Gastrocnemius medialis (tissue), 4 donors: ENCODE results near the gene KRTAP12-4. TPM values are rescaled to one million over a fixed set of nuclear protein-coding genes. Genes with fewer than 3 reads are reported as not detected.

Experiments used
- ATAC-seq, 2 donors: fragments of 150-250 bp; one replicate each; pipeline ENCODE4 v1.9.1; 2016
- DNase-seq, 2 donors: peaks; one replicate each; pipeline ENCODE4 v3.0.0-alpha.2; 2019
- H3K27ac ChIP-seq, 4 donors: fragments of 200-600 bp; sonication (generic); 1 replicate in 1 of 4; 2 replicates in 3 of 4; pipeline ENCODE4 v1.5.1; 2016 to 2018; ENCODE audit warnings: mild to moderate bottlenecking in 2 of 4, moderate library complexity in 1 of 4
- H3K27me3 ChIP-seq, 3 donors: fragments of 200-600 bp; sonication (generic) in 2 of 3; 1 replicate in 1 of 3; 2 replicates in 2 of 3; pipeline versions ENCODE4 v1.5.1 to v1.6.0; 2016 to 2019; ENCODE audit warnings: mild to moderate bottlenecking in 1 of 3, moderate library complexity in 1 of 3
- H3K36me3 ChIP-seq, 2 donors: fragments of 200-600 bp; sonication (generic) in 1 of 2; one replicate each; pipeline ENCODE4 v1.5.1; 2017 to 2018
- H3K4me1 ChIP-seq, 2 donors: fragments of 200-600 bp; sonication (generic) in 1 of 2; one replicate each; pipeline ENCODE4 v1.5.1; 2016 to 2017; ENCODE audit warnings: mild to moderate bottlenecking in 2 of 2
- H3K4me3 ChIP-seq, 4 donors: fragments of 200-600 bp; sonication (generic) in 3 of 4; 1 replicate in 1 of 4; 2 replicates in 3 of 4; pipeline ENCODE4 v1.5.1; 2016 to 2019; ENCODE audit warnings: mild to moderate bottlenecking in 2 of 4
- H3K9me3 ChIP-seq, 3 donors: fragments of 200-600 bp; sonication (generic) in 2 of 3; 1 replicate in 1 of 3; 2 replicates in 2 of 3; pipeline ENCODE4 v1.5.1; 2016 to 2019
- POLR2A ChIP-seq, 2 donors: fragments of 450-650 bp; IDR thresholded peaks; one replicate each; pipeline ENCODE4 v1.6.1; 2017; ENCODE audit warnings: antibody characterized with exemption in 2 of 2, mild to moderate bottlenecking in 2 of 2, moderate library complexity in 2 of 2
- in situ Hi-C, 4 donors: fragments of 200-750 bp; cut with MboI; loops; one replicate each; pipeline versions ENCODE4 v1.15.0 to v1.8.0; 2017; ENCODE audit warnings: low sequenced_read_pairs in 4 of 4
- intact Hi-C: fragments of 100-400 bp; cut with DNase I; formaldehyde crosslinking; loops from one replicate; pipeline ENCODE4 v1.15.1; 2023; ENCODE audit warnings: low total_unique reads
- total RNA-seq, 4 donors: library from RNA; depleted of rRNA; stranded (reverse); fragments of >200 nt; gene quantifications; one replicate each; pipeline versions ENCODE4 v1.1.0 to v1.2.3, GENCODE V29; 2016
- TF ChIP-seq, protein P1 (sequence below), 5 experiments: fragments of 450-650 bp in 3 of 5; fragments of 200-600 bp in 2 of 5; sonication (generic) in 2 of 5; IDR thresholded peaks in 4 of 5; conservative IDR thresholded peaks in 1 of 5; 1 replicate in 4 of 5; 2 replicates in 1 of 5; pipeline ENCODE4 v1.5.1; 2016 to 2019; ENCODE audit warnings: antibody characterized with exemption in 5 of 5, mild to moderate bottlenecking in 3 of 5, moderate library complexity in 3 of 5

The KRTAP12-4 gene, protein sequence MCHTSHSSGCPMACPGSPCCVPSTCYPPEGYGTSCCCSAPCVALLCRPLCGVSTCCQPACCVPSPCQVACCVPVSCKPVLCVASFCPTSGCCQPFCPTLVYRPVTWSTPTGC
- not detected for total RNA-seq

DNA sequence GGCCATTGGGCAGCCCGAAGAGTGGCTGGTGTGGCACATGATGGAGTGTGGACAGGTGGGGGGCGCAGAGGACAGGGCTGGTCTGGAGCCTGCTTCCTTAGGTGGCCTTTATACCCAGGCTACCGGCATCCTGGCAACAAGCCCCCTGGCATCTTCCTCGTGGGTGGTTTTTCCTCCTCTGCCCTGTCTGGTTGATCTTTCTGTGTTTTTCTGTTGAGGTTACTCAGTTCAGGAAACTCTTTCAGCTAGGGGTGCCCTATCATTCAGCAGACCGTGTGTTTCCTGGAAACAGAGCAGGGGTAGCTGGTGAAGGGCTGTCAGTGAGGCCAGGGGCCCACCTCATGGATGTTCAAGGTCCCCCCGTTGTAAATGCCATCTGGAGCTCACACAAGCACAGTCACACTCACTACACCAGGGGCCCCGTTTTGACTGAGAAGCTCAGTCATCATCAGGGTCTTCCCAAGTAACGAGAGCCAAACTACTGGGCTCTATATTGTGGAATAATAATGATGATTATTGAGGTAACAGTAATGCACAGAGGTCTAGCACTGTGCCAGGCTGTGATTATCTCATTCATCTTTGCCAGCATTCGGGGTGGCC is at the start of gene KRTAP12-4:
Gene KRTAP12-4, minus strand, starts transcription at position 84 of the 600 bp plus-strand sequence. Its CDS starts 45 bp downstream, at position 39.
- no peaks in the 10 kb centered on the region for H3K4me1 ChIP-seq
- H3K27me3 ChIP-seq, result peaks cover 0 to 8% (median 4%) of the 10 kb centered on the region in 3 donors
- in situ Hi-C loops, result no loop called here
- H3K4me3 ChIP-seq, result no peak within 1 kb of the TSS
- H3K36me3 ChIP-seq, result no peaks in the 10 kb centered on the region
- intact Hi-C loops, result no loop called here
- H3K27ac ChIP-seq, result no peak within 1 kb of the TSS
- TF ChIP-seq POLR2A (IDR thresholded peaks at IDR 0.05), result no peak
- TF ChIP-seq, protein P1, sequence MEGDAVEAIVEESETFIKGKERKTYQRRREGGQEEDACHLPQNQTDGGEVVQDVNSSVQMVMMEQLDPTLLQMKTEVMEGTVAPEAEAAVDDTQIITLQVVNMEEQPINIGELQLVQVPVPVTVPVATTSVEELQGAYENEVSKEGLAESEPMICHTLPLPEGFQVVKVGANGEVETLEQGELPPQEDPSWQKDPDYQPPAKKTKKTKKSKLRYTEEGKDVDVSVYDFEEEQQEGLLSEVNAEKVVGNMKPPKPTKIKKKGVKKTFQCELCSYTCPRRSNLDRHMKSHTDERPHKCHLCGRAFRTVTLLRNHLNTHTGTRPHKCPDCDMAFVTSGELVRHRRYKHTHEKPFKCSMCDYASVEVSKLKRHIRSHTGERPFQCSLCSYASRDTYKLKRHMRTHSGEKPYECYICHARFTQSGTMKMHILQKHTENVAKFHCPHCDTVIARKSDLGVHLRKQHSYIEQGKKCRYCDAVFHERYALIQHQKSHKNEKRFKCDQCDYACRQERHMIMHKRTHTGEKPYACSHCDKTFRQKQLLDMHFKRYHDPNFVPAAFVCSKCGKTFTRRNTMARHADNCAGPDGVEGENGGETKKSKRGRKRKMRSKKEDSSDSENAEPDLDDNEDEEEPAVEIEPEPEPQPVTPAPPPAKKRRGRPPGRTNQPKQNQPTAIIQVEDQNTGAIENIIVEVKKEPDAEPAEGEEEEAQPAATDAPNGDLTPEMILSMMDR (IDR thresholded peaks at IDR 0.05 in 4 of 5, conservative IDR thresholded peaks at IDR 0.05 in 1 of 5), result no peak
- no peak for ATAC-seq
- DNase-seq, result no peak
- no peaks in the 10 kb centered on the region for H3K9me3 ChIP-seq

DNA sequence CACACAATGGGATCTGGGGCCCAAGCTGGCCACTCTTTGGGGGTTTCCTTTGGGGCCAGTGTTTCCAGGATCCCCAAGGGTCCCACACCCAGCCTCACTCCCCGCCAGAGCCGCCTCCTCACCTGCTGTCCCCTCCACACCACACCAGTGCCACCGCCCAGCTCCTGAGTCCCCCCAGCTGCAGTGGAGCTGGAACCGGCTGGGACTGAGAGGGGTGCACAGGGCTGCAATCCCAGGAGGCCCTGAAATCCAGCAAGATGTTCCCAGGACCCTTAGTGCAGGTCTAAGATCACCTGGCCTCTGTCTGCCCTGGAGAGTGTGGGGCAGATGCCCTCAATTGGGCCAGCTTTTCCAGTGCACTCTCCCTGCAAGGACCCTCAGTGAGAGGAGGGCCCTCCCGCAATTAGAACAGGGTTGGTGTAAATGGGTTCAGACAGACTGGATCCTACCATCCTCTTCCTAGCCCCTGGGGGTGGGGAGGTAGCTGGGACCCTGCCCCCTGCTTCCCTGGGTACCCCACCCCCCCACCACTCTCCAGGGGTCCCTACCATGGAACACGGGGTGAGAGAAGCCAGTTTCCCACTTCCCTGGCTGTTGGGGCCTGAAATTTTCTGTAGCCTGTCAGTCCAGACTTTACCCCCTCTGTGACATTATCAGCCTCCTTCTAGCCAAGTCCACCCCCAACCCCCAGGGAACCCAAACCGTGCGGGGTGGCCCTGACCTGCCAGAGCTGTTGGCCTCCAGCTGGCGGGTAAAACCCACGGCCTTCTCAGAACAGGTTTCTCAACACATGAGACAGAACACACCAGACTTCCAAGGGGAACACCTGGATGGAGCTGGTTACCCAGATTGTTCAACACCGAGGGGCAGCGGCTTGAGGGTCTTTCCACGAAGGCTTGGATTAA is 49.5 kb upstream of the KRTAP12-4 start:
- DNase-seq (no peak), ATAC-seq (no peak)
- Histone ChIP-seq H3K4me1 (no peaks in the 10 kb centered on the region), H3K9me3 (no peaks in the 10 kb centered on the region), H3K27ac (no peak overlapping the region), H3K27me3 (peaks cover 67 to 87% (median 85%) of the 10 kb centered on the region in 3 donors), H3K4me3 (no peak overlapping the region), H3K36me3 (no peaks in the 10 kb centered on the region)
- in situ Hi-C loops, result no loop called here
- no peak for TF ChIP-seq POLR2A (IDR thresholded peaks at IDR 0.05)
- TF ChIP-seq, protein P1 (IDR thresholded peaks at IDR 0.05 in 4 of 5, conservative IDR thresholded peaks at IDR 0.05 in 1 of 5), result no peak
- intact Hi-C loops, result no loop called here

DNA sequence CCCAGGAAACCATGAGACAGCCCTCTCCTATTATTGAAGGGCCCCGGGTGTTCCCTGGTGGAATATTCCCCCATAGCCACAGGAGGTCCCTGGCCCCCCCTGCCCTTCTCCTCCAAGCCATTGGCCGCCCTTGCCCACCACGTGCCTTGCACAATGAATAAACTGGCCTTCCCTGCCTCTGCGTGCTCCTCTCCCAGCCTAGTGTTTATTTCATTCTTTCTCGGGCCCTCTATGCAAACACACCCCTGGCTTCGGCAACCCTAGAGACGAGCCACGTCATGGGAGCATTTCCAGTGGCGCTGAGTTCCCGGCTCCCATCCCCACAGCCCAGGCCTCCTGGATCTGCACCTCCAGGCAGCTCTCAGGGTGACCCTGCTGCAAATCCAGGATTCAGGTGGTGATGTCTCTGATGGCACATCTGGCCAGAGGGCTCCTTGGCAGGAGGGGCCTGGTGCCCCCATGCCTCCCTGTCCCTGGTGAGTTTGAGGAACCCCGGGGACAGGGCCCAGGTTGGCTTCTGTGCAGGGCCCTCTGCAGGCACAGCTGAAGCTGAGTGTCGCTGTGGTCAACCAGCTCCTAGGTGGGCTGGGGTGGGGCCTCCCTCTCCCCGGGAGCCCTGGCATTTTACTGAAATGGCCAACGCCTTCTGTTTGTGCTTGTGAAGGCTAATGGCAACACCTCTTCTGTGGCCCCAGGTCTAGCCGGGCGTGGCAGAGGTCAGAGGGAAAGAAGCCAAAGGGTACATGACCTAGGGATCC is 48.7 kb upstream of the KRTAP12-4 start:
- Histone ChIP-seq H3K4me3 (no peak overlapping the region), H3K36me3 (no peaks in the 10 kb centered on the region), H3K4me1 (no peaks in the 10 kb centered on the region), H3K27ac (no peak overlapping the region), H3K27me3 (peaks cover 61 to 87% (median 85%) of the 10 kb centered on the region in 3 donors), H3K9me3 (no peaks in the 10 kb centered on the region)
- intact Hi-C loops, result no loop called here
- no peak for DNase-seq
- TF ChIP-seq POLR2A (IDR thresholded peaks at IDR 0.05), result no peak
- TF ChIP-seq, protein P1 (IDR thresholded peaks at IDR 0.05 in 4 of 5, conservative IDR thresholded peaks at IDR 0.05 in 1 of 5), result no peak
- ATAC-seq, result no peak
- in situ Hi-C loops, result no loop called here

DNA sequence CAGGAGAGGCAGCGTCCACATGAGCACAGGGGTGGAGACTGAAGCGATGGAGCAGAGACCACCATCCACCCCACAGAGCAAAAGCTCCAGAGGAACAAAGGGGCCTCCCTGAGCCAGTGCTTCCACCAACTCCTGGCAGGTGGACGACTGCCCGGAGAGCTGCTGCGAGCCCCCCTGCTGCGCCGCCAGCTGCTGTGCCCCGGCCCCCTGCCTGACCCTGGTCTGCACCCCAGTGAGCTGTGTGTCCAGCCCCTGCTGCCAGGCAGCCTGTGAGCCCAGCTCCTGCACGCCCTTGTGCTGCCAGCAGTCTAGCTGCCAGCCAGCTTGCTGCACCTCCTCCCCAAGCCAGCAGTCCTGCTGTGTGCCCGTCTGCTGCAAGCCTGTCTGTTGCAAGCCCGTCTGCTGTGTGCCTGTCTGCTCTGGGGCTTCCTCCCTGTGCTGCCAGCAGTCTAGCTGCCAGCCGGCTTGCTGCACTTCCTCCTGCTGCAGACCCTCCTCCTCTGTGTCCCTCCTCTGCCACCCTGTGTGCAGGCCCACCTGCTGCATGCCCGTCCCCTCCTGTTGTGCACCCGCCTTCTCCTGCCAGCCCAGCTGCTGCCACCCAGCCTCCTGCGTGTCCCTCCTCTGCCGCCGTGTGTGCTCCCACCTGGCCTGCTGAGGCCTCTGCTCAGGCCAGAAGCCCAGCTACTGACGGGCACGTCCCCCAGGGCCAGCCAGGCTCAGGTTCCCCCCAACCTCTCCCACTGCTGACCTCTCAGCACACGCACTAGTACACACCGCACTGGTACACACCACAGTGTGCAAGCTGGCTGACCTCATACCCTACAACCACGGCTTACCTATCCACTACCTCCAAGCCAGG is 47.9 kb upstream of the KRTAP12-4 start:
- intact Hi-C loops (no loop called here), in situ Hi-C loops (no loop called here)
- H3K4me3 ChIP-seq, result no peak overlapping the region
- DNase-seq, result no peak
- no peaks in the 10 kb centered on the region for H3K9me3 ChIP-seq
- peaks cover 55 to 88% (median 87%) of the 10 kb centered on the region in 3 donors for H3K27me3 ChIP-seq
- no peak for TF ChIP-seq POLR2A (IDR thresholded peaks at IDR 0.05)
- TF ChIP-seq, protein P1 (IDR thresholded peaks at IDR 0.05 in 4 of 5, conservative IDR thresholded peaks at IDR 0.05 in 1 of 5), result no peak
- no peak overlapping the region for H3K27ac ChIP-seq
- no peak for ATAC-seq
- H3K4me1 ChIP-seq, result no peaks in the 10 kb centered on the region
- H3K36me3 ChIP-seq, result no peaks in the 10 kb centered on the region
